Activated CD4-positive, CD25-positive, alpha-beta regulatory T cell treated with anti-CD3 and anti-CD28 coated beads, Interleukin-2, amount 50 U/mL, for 24 hours (primary cell): ENCODE results near the gene ARPC1A.
A peak's percentile ranks its signal among the peaks of the same experiment; 100 is the strongest.
"Not testable (repeated sequence)": the region's sequence is repeated elsewhere in the genome, so short reads cannot be mapped to it uniquely, and the experiment has no call there.

Experiments
- ATAC-seq, 2 donors: fragments of 150-1000 bp; cut with Tn5 transposase; one replicate each; pipeline ENCODE4 v1.10.0; 2021; ENCODE audit warnings: mild to moderate bottlenecking in 1 of 2, moderate library complexity in 1 of 2

Gene ARPC1A

GRCh38 chr7:99322659-99323058 lies 3.0 kb upstream of the ARPC1A start:
- ATAC-seq: not testable (repeated sequence)

- no peak for ATAC-seq
Observed at GRCh38 chr7:99324559-99324958, 1.1 kb upstream of the ARPC1A start.

GRCh38 chr7:99325001-99325493 lies 651 bp upstream of the ARPC1A start:
- no peak for ATAC-seq

- no peak for ATAC-seq
Observed at GRCh38 chr7:99326408-99326782, 697 bp downstream of the ARPC1A start.

GRCh38 chr7:99330314-99330961 lies 4.7 kb downstream of the ARPC1A start:
- ATAC-seq: peak; percentile 55 to 74

- peak; percentile 27 to 41 for ATAC-seq
Observed at GRCh38 chr7:99331002-99331401, 5.3 kb downstream of the ARPC1A start.

- no peak for ATAC-seq
Observed at GRCh38 chr7:99339595-99339994, 13.9 kb downstream of the ARPC1A start.

- no peak for ATAC-seq
Observed at GRCh38 chr7:99340659-99341058, 15.0 kb downstream of the ARPC1A start.

- no peak for ATAC-seq
Observed at GRCh38 chr7:99344061-99344647, 18.5 kb downstream of the ARPC1A start.

- not testable (repeated sequence) for ATAC-seq
Observed at GRCh38 chr7:99350641-99351040, 24.9 kb downstream of the ARPC1A start.

- no peak for ATAC-seq
Observed at GRCh38 chr7:99352247-99352646, 26.5 kb downstream of the ARPC1A start.

- ATAC-seq: no peak
Observed at GRCh38 chr7:99355098-99355497, 29.4 kb downstream of the ARPC1A start.

GRCh38 chr7:99357701-99358490 lies 32.2 kb downstream of the ARPC1A start:
- no peak for ATAC-seq

- not testable (repeated sequence) for ATAC-seq
Observed at GRCh38 chr7:99358521-99358920, 32.8 kb downstream of the ARPC1A start.

- ATAC-seq: no peak
Observed at GRCh38 chr7:99359465-99360154, 33.9 kb downstream of the ARPC1A start.

- no peak for ATAC-seq
Observed at GRCh38 chr7:99362801-99363200, 37.1 kb downstream of the ARPC1A start.

- ATAC-seq: no peak
Observed at GRCh38 chr7:99363286-99363685, 37.6 kb downstream of the ARPC1A start.

GRCh38 chr7:99365318-99366141 lies 39.8 kb downstream of the ARPC1A start:
- ATAC-seq: peak; percentile 79 to 93

GRCh38 chr7:99366646-99367045 lies 40.9 kb downstream of the ARPC1A start:
- no peak for ATAC-seq

GRCh38 chr7:99368750-99369389 lies 43.2 kb downstream of the ARPC1A start:
- ATAC-seq: no peak

GRCh38 chr7:99369767-99370391 lies 44.2 kb downstream of the ARPC1A start:
- ATAC-seq: no peak
